Osteocyte (in vitro differentiated cells): ENCODE measurements around the gene SEPTIN10. TPM values are rescaled to one million over a fixed set of nuclear protein-coding genes. Genes with fewer than 3 reads are reported as not detected.

Source experiments
- DNase-seq: peaks from one replicate; pipeline ENCODE4 v3.0.0; 2021; ENCODE audit warnings: mixed read lengths; ENCODE audit not compliant: unreplicated experiment; ENCODE audit errors: extremely low spot score
- H3K27ac Mint-ChIP-seq: one replicate; pipeline ENCODE4 v1.8.0; 2021; ENCODE audit warnings: mild to moderate bottlenecking, mixed read lengths; ENCODE audit not compliant: unreplicated experiment
- H3K27me3 Mint-ChIP-seq: one replicate; pipeline ENCODE4 v1.8.0; 2021; ENCODE audit warnings: mixed read lengths; ENCODE audit not compliant: unreplicated experiment
- H3K36me3 Mint-ChIP-seq: one replicate; pipeline ENCODE4 v1.8.0; 2021; ENCODE audit warnings: mixed read lengths; ENCODE audit not compliant: unreplicated experiment
- H3K4me1 Mint-ChIP-seq: one replicate; pipeline ENCODE4 v1.8.0; 2021; ENCODE audit warnings: mixed read lengths; ENCODE audit not compliant: unreplicated experiment
- H3K4me3 Mint-ChIP-seq: one replicate; pipeline ENCODE4 v1.8.0; 2021; ENCODE audit warnings: mild to moderate bottlenecking, moderate library complexity, mixed read lengths; ENCODE audit not compliant: unreplicated experiment
- H3K9me3 Mint-ChIP-seq: one replicate; pipeline ENCODE4 v1.8.0; 2021; ENCODE audit warnings: mixed read lengths; ENCODE audit not compliant: unreplicated experiment
- long read RNA-seq: library from polyadenylated mRNA; unstranded; transcript quantifications from one replicate; pipeline ENCODE4 v2.0.0, GENCODE V29; 2021
- total RNA-seq: library from RNA; stranded (reverse); gene quantifications from 2 replicates; pipeline ENCODE4 v1.2.1, GENCODE V29; 2021
- TF ChIP-seq, protein P1 (sequence below): fragments of 200-600 bp; sonication (generic); IDR thresholded peaks from 2 replicates; pipeline ENCODE4 v1.5.0; 2021; ENCODE audit warnings: antibody characterized with exemption, mild to moderate bottlenecking, moderate library complexity

Gene SEPTIN10
- 109 and 113 TPM in 2 replicates for total RNA-seq
- long read RNA-seq, transcript SEPT10-203 (10 exons, 2,719 nt) = minor isoform, 10 of 504 reads
- long read RNA-seq, transcript SEPT10-205 (10 exons, 1,605 nt) = minor isoform, 38 of 504 reads
- long read RNA-seq, transcript SEPT10-202 (11 exons, 3,071 nt) = major isoform, 381 of 504 reads
- long read RNA-seq, partial matches to known transcripts = 20 of 504 reads
- long read RNA-seq, other reads (novel, unspliced or antisense) = 54 of 504 reads

DNA sequence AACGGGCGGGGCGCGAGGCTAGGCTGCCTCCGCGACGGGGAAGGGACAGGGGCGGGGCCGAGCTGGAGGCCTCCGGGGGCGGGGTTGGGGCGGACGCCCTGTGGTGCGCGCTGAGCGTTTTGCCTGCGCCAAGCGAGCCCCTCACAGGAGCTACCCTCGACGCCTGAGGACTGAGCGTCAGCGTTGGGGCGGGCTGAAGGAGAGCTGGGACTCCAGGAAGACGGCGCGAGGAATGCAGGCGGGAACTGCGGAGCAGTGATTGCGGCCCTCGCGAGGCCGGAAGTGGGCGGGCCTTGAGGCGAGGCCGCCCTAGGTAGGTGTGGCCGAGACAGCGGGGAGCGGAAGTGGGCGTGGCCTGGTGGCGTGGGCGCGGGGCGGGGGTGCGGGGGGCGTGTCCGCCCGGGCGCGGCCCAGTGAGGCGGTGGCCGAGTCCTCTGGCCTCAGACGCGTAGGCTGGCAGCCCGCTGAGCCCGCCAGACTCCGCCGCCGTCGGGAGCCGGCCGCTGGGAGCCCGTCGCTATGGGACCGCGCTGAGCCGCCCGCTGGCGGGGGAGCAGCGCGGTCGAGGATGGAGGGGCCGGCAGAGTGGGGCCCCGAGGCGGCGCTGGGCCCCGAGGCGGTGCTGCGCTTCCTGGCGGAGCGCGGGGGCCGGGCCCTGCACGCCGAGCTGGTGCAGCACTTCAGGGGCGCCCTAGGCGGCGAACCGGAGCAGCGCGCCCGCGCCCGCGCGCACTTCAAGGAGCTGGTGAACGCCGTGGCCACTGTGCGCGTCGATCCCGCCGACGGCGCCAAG is at the start of gene SEPTIN10, which contains the start of gene SOWAHC:
TSS of gene SEPTIN10 (minus strand) at position 45 of the 793 bp plus-strand sequence. CDS start 139 bp downstream, outside the sequence.
TSS of gene SOWAHC (plus strand) at position 443 of the 793 bp plus-strand sequence. CDS start at position 569, 126 bp downstream.
- peak within 1 kb of the TSS; percentile 94 for H3K4me3 Mint-ChIP-seq
- peaks cover 57% of the 10 kb centered on the region for H3K4me1 Mint-ChIP-seq
- H3K27me3 Mint-ChIP-seq = no peaks in the 10 kb centered on the region
- DNase-seq = peak; percentile 100
- no peaks in the 10 kb centered on the region for H3K9me3 Mint-ChIP-seq
- TF ChIP-seq, protein P1, sequence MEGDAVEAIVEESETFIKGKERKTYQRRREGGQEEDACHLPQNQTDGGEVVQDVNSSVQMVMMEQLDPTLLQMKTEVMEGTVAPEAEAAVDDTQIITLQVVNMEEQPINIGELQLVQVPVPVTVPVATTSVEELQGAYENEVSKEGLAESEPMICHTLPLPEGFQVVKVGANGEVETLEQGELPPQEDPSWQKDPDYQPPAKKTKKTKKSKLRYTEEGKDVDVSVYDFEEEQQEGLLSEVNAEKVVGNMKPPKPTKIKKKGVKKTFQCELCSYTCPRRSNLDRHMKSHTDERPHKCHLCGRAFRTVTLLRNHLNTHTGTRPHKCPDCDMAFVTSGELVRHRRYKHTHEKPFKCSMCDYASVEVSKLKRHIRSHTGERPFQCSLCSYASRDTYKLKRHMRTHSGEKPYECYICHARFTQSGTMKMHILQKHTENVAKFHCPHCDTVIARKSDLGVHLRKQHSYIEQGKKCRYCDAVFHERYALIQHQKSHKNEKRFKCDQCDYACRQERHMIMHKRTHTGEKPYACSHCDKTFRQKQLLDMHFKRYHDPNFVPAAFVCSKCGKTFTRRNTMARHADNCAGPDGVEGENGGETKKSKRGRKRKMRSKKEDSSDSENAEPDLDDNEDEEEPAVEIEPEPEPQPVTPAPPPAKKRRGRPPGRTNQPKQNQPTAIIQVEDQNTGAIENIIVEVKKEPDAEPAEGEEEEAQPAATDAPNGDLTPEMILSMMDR = no peak
- peak within 1 kb of the TSS; percentile 98 for H3K27ac Mint-ChIP-seq
- no peaks in the 10 kb centered on the region for H3K36me3 Mint-ChIP-seq

DNA sequence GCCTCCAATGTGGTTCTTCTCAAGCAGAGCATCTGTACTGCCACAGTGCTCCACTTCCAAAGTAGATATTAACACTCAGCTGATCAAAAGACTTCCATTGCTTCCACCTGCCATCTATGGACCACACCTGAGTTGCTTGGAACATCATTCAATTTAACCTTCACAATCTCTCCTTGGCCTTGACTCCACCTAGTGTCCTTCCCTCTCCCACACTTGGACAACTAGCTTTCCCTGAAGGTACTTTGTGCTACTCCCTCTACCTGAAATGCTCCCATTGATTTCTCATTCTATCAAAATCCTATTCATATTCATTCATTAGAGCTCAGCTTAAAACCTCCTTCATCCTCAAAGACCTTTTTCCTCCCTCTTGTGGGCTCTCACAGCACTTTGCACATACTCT is 49.1 kb upstream of the SEPTIN10 start:
- H3K36me3 Mint-ChIP-seq = no peaks in the 10 kb centered on the region
- DNase-seq = no peak
- no peak overlapping the region for H3K27ac Mint-ChIP-seq
- TF ChIP-seq, protein P1 = peak; percentile 25
- H3K9me3 Mint-ChIP-seq = no peaks in the 10 kb centered on the region
- H3K4me3 Mint-ChIP-seq = no peak overlapping the region
- peaks cover 41% of the 10 kb centered on the region for H3K27me3 Mint-ChIP-seq
- H3K4me1 Mint-ChIP-seq = peaks cover 4% of the 10 kb centered on the region

DNA sequence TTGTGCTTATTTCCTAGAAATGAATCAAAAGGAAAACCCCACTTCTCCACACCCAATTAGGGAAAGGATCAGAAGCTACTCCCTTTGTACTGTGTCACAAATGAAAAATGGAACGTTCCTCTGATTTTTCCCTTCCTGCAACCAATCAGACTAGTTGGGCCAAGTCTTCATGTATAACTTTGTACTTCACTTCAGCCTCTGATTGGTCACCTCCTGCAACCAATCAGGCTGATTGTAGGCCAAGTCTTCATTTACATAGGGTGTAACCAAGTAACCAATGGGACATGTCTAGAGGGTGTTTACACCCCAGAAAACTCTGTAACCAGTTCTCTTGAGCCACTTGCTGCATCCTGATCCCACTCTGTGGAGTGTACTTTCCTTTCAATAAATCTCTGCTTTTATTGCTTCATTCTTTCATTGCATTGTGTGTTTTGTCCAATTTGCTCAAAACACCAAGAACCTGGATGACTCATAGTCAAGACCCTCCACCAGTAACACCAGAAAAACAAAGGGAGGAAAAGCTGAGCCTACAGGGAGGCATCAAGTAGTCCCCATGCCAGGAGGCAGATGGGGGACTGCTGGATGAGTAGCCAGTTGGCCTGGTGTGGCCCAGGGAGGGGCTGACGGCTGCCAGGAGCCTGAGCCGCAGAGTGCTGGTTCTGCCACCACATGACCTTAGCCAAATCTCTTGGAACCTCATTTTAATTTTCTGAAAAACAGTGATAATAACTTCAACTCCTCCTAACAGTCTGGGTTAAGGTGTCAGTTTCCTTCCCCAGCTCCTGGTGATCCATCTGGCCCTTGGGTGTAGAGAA is 46.5 kb upstream of the SEPTIN10 start:
- Mint-ChIP-seq H3K4me1 (peaks cover 4% of the 10 kb centered on the region), H3K27ac (no peak overlapping the region), H3K9me3 (no peaks in the 10 kb centered on the region), H3K4me3 (no peak overlapping the region), H3K36me3 (no peaks in the 10 kb centered on the region), H3K27me3 (peaks cover 29% of the 10 kb centered on the region)
- TF ChIP-seq, protein P1 = no peak
- no peak for DNase-seq

DNA sequence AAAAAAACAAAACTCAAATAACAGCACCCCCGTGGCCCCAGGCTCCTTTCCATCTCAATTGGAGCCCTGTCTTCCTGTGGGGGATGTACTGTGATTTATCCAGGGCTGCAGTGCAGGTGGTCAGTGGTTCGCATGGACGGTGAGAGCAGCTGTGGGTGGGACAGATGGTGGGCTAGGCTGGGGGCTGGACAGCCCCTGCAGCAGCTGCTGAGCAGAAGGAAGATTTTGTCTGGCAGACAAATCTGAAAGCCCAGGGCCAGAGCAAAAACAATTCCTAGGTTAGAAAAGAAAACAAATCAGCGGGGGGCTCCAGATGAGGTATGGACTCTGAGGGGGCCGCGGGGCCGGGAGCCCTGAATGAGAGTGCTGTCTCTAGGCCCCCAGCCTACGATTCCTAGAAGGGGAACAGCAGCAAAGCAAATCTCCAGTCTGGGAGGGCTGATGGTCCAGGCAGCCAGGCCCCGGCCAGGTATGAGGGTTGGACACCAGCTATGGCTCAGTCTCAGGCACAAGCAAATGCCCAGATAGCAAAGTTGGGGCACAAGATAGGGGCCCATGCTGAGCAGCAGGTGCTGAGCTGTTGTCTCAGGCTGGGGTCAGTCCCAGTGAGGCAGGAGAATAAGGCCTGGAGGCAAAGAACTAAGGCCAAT is 45.8 kb upstream of the SEPTIN10 start:
- no peak for DNase-seq
- Mint-ChIP-seq H3K27me3 (peaks cover 26% of the 10 kb centered on the region), H3K36me3 (no peaks in the 10 kb centered on the region), H3K27ac (no peak overlapping the region), H3K4me1 (peaks cover 4% of the 10 kb centered on the region), H3K9me3 (no peaks in the 10 kb centered on the region), H3K4me3 (no peak overlapping the region)
- TF ChIP-seq, protein P1 = no peak
